ENCODE results near the gene EIF4H. TPM values are rescaled to one million over a fixed set of nuclear protein-coding genes. Genes with fewer than 3 reads are reported as not detected.
"Not testable (repeated sequence)": the region's sequence is repeated elsewhere in the genome, so short reads cannot be mapped to it uniquely, and the experiment has no call there.

Gene EIF4H
- polyA plus RNA-seq, 1 donor: 208 TPM

GRCh38 chr7:74195968-74196654, 22.0 kb downstream of the EIF4H start:
- not testable (repeated sequence) for H3K9me3 ChIP-seq (ENCODE audit: control insufficient read depth, low read depth, low read length); DNase-seq; H3K4me1 ChIP-seq (ENCODE audit: control insufficient read depth, insufficient read depth, low read length); H3K27ac ChIP-seq (ENCODE audit: low read length); H3K27me3 ChIP-seq (ENCODE audit: control insufficient read depth, insufficient read depth, low read length); H3K4me3 ChIP-seq (ENCODE audit: low read length)
- peaks cover 45% of the 10 kb centered on the region for H3K36me3 ChIP-seq (ENCODE audit: control insufficient read depth, insufficient read depth, low read length)
- WGBS (ENCODE audit: insufficient coverage, low lambda C conversion rate): no CpG with 5 or more reads among the region's 19 CpGs

- Histone ChIP-seq H3K27ac (ENCODE audit: low read length) (no peak overlapping the region), H3K36me3 (ENCODE audit: control insufficient read depth, insufficient read depth, low read length) (peaks cover 37% of the 10 kb centered on the region)
- no CpG with 5 or more reads among the region's 9 CpGs for WGBS (ENCODE audit: insufficient coverage, low lambda C conversion rate)
Observed at GRCh38 chr7:74197449-74198124, 23.4 kb downstream of the EIF4H start.

GRCh38 chr7:74199551-74200355, 25.6 kb downstream of the EIF4H start:
- DNase-seq: no peak
- H3K9me3 ChIP-seq (ENCODE audit: control insufficient read depth, low read depth, low read length): no peaks in the 10 kb centered on the region
- WGBS (ENCODE audit: insufficient coverage, low lambda C conversion rate): 86% methylated on average over 4 of the region's 19 CpGs
- H3K27me3 ChIP-seq (ENCODE audit: control insufficient read depth, insufficient read depth, low read length): peaks cover 4% of the 10 kb centered on the region
- H3K4me1 ChIP-seq (ENCODE audit: control insufficient read depth, insufficient read depth, low read length): no peaks in the 10 kb centered on the region
- H3K36me3 ChIP-seq (ENCODE audit: control insufficient read depth, insufficient read depth, low read length): peaks cover 18% of the 10 kb centered on the region
- H3K4me3 ChIP-seq (ENCODE audit: low read length): no peak overlapping the region
- H3K27ac ChIP-seq (ENCODE audit: low read length): no peak overlapping the region

More at GRCh38 chr7:74197449-74198124, 23.4 kb downstream of the EIF4H start:
- DNase-seq: no peak
- Histone ChIP-seq H3K27me3 (ENCODE audit: control insufficient read depth, insufficient read depth, low read length) (no peaks in the 10 kb centered on the region), H3K4me3 (ENCODE audit: low read length) (no peak overlapping the region), H3K4me1 (ENCODE audit: control insufficient read depth, insufficient read depth, low read length) (no peaks in the 10 kb centered on the region), H3K9me3 (ENCODE audit: control insufficient read depth, low read depth, low read length) (no peaks in the 10 kb centered on the region)

- Histone ChIP-seq H3K36me3 (ENCODE audit: control insufficient read depth, insufficient read depth, low read length) (peaks cover 1% of the 10 kb centered on the region), H3K27ac (ENCODE audit: low read length) (no peak overlapping the region), H3K4me1 (ENCODE audit: control insufficient read depth, insufficient read depth, low read length) (no peaks in the 10 kb centered on the region), H3K9me3 (ENCODE audit: control insufficient read depth, low read depth, low read length) (no peaks in the 10 kb centered on the region), H3K4me3 (ENCODE audit: low read length) (no peak overlapping the region), H3K27me3 (ENCODE audit: control insufficient read depth, insufficient read depth, low read length) (peaks cover 4% of the 10 kb centered on the region)
- peak in 1 of 2 donors; percentile 23 for DNase-seq
- 41% methylated on average over 4 of the region's 12 CpGs for WGBS (ENCODE audit: insufficient coverage, low lambda C conversion rate)
Observed at GRCh38 chr7:74202841-74203556, 28.8 kb downstream of the EIF4H start.

GRCh38 chr7:74203956-74204618, 29.9 kb downstream of the EIF4H start:
- Histone ChIP-seq H3K27me3 (ENCODE audit: control insufficient read depth, insufficient read depth, low read length) (peaks cover 4% of the 10 kb centered on the region), H3K4me1 (ENCODE audit: control insufficient read depth, insufficient read depth, low read length) (no peaks in the 10 kb centered on the region), H3K4me3 (ENCODE audit: low read length) (no peak overlapping the region), H3K36me3 (ENCODE audit: control insufficient read depth, insufficient read depth, low read length) (no peaks in the 10 kb centered on the region), H3K9me3 (ENCODE audit: control insufficient read depth, low read depth, low read length) (no peaks in the 10 kb centered on the region), H3K27ac (ENCODE audit: low read length) (no peak overlapping the region)
- DNase-seq: no peak
- no CpG with 5 or more reads among the region's 1 CpG for WGBS (ENCODE audit: insufficient coverage, low lambda C conversion rate)

- not testable (repeated sequence) for H3K27ac ChIP-seq (ENCODE audit: low read length); H3K4me1 ChIP-seq (ENCODE audit: control insufficient read depth, insufficient read depth, low read length); H3K4me3 ChIP-seq (ENCODE audit: low read length); H3K27me3 ChIP-seq (ENCODE audit: control insufficient read depth, insufficient read depth, low read length); DNase-seq; H3K9me3 ChIP-seq (ENCODE audit: control insufficient read depth, low read depth, low read length); H3K36me3 ChIP-seq (ENCODE audit: control insufficient read depth, insufficient read depth, low read length)
- 93% methylated on average over 3 of the region's 10 CpGs for WGBS (ENCODE audit: insufficient coverage, low lambda C conversion rate)
Observed at GRCh38 chr7:74206052-74206451, 31.9 kb downstream of the EIF4H start.

GRCh38 chr7:74206589-74207120, 32.5 kb downstream of the EIF4H start:
- no peak overlapping the region for H3K27ac ChIP-seq (ENCODE audit: low read length)
- no peaks in the 10 kb centered on the region for H3K9me3 ChIP-seq (ENCODE audit: control insufficient read depth, low read depth, low read length)
- no CpG with 5 or more reads among the region's 23 CpGs for WGBS (ENCODE audit: insufficient coverage, low lambda C conversion rate)
- peaks cover 4% of the 10 kb centered on the region for H3K27me3 ChIP-seq (ENCODE audit: control insufficient read depth, insufficient read depth, low read length)
- peak; percentile 63 to 66 for DNase-seq
- no peaks in the 10 kb centered on the region for H3K4me1 ChIP-seq (ENCODE audit: control insufficient read depth, insufficient read depth, low read length)
- H3K4me3 ChIP-seq (ENCODE audit: low read length): no peak overlapping the region
- no peaks in the 10 kb centered on the region for H3K36me3 ChIP-seq (ENCODE audit: control insufficient read depth, insufficient read depth, low read length)

GRCh38 chr7:74207586-74207985, 33.4 kb downstream of the EIF4H start:
- H3K4me3 ChIP-seq (ENCODE audit: low read length): no peak overlapping the region
- no peaks in the 10 kb centered on the region for H3K4me1 ChIP-seq (ENCODE audit: control insufficient read depth, insufficient read depth, low read length)
- no peak overlapping the region for H3K27ac ChIP-seq (ENCODE audit: low read length)
- 100% methylated on average over 1 of the region's 11 CpGs for WGBS (ENCODE audit: insufficient coverage, low lambda C conversion rate)
- no peak for DNase-seq
- no peaks in the 10 kb centered on the region for H3K36me3 ChIP-seq (ENCODE audit: control insufficient read depth, insufficient read depth, low read length)
- peaks cover 4% of the 10 kb centered on the region for H3K27me3 ChIP-seq (ENCODE audit: control insufficient read depth, insufficient read depth, low read length)
- no peaks in the 10 kb centered on the region for H3K9me3 ChIP-seq (ENCODE audit: control insufficient read depth, low read depth, low read length)

- DNase-seq; H3K36me3 ChIP-seq (ENCODE audit: control insufficient read depth, insufficient read depth, low read length); H3K4me3 ChIP-seq (ENCODE audit: low read length); H3K9me3 ChIP-seq (ENCODE audit: control insufficient read depth, low read depth, low read length); H3K27me3 ChIP-seq (ENCODE audit: control insufficient read depth, insufficient read depth, low read length); H3K27ac ChIP-seq (ENCODE audit: low read length); H3K4me1 ChIP-seq (ENCODE audit: control insufficient read depth, insufficient read depth, low read length): not testable (repeated sequence)
- no CpG with 5 or more reads among the region's 7 CpGs for WGBS (ENCODE audit: insufficient coverage, low lambda C conversion rate)
Observed at GRCh38 chr7:74208241-74208640, 34.1 kb downstream of the EIF4H start.

Measured in large intestine (tissue), 3 donors.